Stimulated activated effector memory CD8-positive, alpha-beta T cell treated with anti-CD3 and anti-CD28 coated beads, Interleukin-12 subunit alpha, Interleukin-12 subunit beta, amount 100 ng/mL, for 72 hours (primary cell): ENCODE data around the gene FBXL4.
A peak's percentile ranks its signal among the peaks of the same experiment; 100 is the strongest.

Source experiments
- ATAC-seq: fragments of 150-1000 bp; cut with Tn5 transposase; 2 replicates; pipeline ENCODE4 v1.10.0; 2021
- DNase-seq, 2 donors: peaks; one replicate each; pipeline ENCODE4 v3.0.0; 2021 to 2022; ENCODE audit warnings: low spot score in 2 of 2
- H3K27ac Mint-ChIP-seq: one replicate; pipeline ENCODE4 v1.8.0; 2022; ENCODE audit warnings: mild to moderate bottlenecking, mixed read lengths
- H3K36me3 Mint-ChIP-seq: one replicate; pipeline ENCODE4 v1.8.0; 2022; ENCODE audit warnings: mild to moderate bottlenecking, mixed read lengths
- H3K4me1 Mint-ChIP-seq: one replicate; pipeline ENCODE4 v1.8.0; 2022; ENCODE audit warnings: mixed read lengths
- H3K4me3 Mint-ChIP-seq: one replicate; pipeline ENCODE4 v1.8.0; 2022; ENCODE audit warnings: mild to moderate bottlenecking, mixed read lengths
- H3K9me3 Mint-ChIP-seq: one replicate; pipeline ENCODE4 v1.8.0; 2022; ENCODE audit warnings: mixed read lengths

The FBXL4 gene

DNA sequence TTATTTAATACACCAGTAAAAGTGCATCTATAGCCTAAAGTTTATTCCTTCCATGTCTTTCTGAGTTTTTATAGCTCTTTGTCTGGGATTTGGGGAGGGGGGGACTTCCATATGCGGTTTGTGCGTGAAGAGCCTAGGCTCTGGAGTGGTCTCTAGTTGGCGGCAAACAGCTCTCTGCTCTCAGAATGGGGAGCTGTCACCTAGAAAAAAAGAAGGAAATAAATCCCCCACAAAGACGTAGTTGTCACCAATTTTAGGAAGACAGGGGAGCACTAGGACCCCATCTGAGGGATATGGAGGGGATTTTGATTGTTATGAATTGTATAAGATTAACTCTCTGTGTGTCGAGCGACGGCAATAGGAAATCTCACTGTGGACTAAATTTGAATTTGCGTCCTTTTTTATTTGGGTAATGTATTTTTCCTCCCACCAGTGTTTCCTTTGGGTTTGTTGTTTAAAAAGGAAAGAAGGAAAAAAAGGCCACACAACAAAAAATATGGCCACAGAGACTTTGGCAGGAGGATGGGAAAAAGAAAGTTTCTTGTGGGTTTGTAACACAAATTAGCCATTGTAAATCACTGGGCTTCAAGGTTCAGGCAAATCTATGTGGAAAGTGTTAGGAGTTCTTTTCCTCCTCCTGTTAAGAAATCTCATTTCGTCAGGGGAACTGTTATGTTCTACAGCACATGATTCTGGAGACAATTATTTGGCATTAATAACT is 106.0 kb downstream of the FBXL4 start:
- H3K4me1 Mint-ChIP-seq = peaks cover 19% of the 10 kb centered on the region
- ATAC-seq (no peak), DNase-seq (no peak)
- H3K9me3 Mint-ChIP-seq = no peaks in the 10 kb centered on the region
- no peak overlapping the region for H3K4me3 Mint-ChIP-seq
- H3K36me3 Mint-ChIP-seq = peaks cover 5% of the 10 kb centered on the region
- H3K27ac Mint-ChIP-seq = no peak overlapping the region

DNA sequence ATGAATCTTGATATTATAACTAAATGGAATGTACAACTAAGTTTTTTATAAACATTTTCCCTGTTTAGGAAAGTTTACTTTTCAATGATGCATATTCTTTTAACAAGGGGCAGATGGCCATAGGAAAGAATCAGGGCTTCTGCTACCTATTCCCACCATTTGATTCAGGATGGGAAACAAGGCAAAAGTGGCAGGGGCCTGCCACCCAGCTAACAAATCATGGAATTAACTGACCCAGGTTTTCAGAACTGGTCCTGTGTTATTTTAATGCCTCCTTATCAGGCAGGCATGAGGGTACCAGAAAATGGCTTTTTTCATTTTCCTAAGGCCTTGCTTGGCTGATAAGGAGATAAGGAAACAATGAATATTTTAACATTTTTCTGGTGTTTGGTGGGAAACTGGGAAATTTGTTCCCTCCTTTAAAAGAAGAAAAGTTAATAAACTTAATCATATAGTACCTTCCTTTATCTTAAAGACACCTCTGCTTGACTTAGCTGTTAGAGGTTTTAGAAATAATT is 106.7 kb downstream of the FBXL4 start:
- DNase-seq = no peak
- peaks cover 24% of the 10 kb centered on the region for H3K4me1 Mint-ChIP-seq
- peaks cover 5% of the 10 kb centered on the region for H3K36me3 Mint-ChIP-seq
- no peaks in the 10 kb centered on the region for H3K9me3 Mint-ChIP-seq
- no peak overlapping the region for H3K27ac Mint-ChIP-seq
- H3K4me3 Mint-ChIP-seq = no peak overlapping the region
- ATAC-seq = no peak

DNA sequence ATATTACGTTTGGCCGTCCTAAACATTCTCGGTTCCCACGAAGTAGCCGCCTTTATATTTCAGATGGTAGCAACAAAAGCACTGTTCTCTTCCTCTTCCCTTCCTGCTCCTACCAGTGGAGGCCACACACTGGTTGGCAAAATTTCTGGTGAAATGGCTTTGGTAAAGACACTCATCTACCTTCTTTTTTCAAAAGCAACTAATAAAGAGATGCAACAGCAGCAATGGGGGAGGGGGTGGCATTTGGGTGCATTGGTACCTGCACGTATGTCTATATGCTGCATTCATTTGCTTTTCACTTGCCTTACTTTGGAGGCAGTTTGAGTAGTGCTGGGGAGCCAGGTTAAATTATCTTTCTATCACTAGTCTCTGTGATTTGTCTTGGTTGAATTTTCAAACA is 107.4 kb downstream of the FBXL4 start:
- Mint-ChIP-seq H3K4me3 (no peak overlapping the region), H3K36me3 (no peaks in the 10 kb centered on the region), H3K4me1 (peaks cover 24% of the 10 kb centered on the region)

DNA sequence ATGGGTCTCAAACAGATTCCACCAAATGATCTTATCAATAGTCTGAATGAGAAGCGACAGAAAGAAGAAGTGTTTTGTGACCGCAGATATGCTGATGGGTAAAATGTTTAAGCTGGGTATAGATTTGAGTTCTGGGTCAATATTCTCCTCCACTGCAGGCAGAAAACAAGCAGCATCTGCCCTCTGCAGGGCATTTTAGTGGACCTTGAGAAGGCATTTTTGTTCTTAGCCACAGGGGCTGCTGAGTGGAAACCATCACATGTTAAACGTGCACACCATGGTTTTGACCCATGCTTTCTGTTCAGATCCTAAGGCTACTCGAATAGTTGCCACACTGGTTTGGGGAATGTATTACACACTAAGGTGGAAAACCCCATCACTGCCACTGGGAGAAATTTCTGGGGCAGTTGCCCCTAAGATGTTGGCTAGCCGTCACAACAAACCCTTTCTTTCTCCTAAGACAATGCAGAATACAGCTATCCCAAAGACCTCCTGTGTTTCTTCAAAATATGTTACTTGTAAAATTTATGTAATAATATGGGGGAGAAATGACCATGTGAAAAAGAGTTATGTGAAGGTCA is 107.9 kb downstream of the FBXL4 start:
- peaks cover 23% of the 10 kb centered on the region for H3K4me1 Mint-ChIP-seq
- no peak for ATAC-seq
- H3K9me3 Mint-ChIP-seq = no peaks in the 10 kb centered on the region
- no peak for DNase-seq
- no peak overlapping the region for H3K4me3 Mint-ChIP-seq
- no peaks in the 10 kb centered on the region for H3K36me3 Mint-ChIP-seq
- no peak overlapping the region for H3K27ac Mint-ChIP-seq

More for the DNA sequence above, 107.4 kb downstream of the FBXL4 start:
- no peaks in the 10 kb centered on the region for H3K9me3 Mint-ChIP-seq
- ATAC-seq = no peak
- no peak for DNase-seq
- no peak overlapping the region for H3K27ac Mint-ChIP-seq

DNA sequence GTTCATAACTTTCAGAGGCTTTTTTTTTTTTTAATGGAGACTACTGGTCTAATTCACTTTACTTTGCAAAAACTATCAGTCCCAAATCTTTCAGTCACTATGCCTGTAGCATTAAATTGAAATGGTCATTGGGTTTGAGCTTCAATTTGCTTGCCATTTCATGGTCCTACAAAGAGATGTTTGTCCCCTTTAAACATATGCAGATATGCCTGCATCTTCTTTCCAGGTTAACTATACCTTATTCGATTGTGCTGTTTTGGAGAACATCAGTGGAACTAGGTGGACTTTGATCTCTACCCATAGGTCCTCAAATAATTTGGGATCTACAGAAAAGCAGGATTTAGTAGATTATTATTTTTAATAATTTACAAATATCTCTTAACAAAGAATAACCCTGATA is 108.8 kb downstream of the FBXL4 start:
- Mint-ChIP-seq H3K27ac (no peak overlapping the region), H3K4me3 (no peak overlapping the region), H3K4me1 (peaks cover 31% of the 10 kb centered on the region), H3K9me3 (no peaks in the 10 kb centered on the region), H3K36me3 (no peaks in the 10 kb centered on the region)
- no peak for ATAC-seq
- no peak for DNase-seq

DNA sequence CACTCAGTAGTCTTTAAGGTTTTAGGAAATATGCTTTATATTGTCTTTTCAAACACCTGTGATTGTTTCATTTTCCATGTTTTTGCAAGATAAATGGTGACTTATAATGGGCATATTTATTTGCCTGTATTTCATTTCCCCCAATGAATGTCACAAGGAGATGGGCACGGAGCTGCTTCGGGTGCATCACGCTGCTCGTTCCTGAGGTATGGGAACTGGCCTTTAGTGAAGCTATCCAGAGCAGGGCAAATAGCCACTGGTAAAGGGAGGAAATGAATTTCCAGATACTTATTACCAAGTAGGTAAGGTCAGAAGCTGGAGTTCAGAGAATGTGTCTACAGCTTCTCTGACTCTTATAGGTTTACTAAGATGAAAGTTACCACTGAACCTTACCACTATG is 109.7 kb downstream of the FBXL4 start:
- Mint-ChIP-seq H3K4me1 (peaks cover 34% of the 10 kb centered on the region), H3K4me3 (no peak overlapping the region), H3K36me3 (peaks cover 6% of the 10 kb centered on the region), H3K27ac (no peak overlapping the region), H3K9me3 (no peaks in the 10 kb centered on the region)
- DNase-seq = no peak
- no peak for ATAC-seq

DNA sequence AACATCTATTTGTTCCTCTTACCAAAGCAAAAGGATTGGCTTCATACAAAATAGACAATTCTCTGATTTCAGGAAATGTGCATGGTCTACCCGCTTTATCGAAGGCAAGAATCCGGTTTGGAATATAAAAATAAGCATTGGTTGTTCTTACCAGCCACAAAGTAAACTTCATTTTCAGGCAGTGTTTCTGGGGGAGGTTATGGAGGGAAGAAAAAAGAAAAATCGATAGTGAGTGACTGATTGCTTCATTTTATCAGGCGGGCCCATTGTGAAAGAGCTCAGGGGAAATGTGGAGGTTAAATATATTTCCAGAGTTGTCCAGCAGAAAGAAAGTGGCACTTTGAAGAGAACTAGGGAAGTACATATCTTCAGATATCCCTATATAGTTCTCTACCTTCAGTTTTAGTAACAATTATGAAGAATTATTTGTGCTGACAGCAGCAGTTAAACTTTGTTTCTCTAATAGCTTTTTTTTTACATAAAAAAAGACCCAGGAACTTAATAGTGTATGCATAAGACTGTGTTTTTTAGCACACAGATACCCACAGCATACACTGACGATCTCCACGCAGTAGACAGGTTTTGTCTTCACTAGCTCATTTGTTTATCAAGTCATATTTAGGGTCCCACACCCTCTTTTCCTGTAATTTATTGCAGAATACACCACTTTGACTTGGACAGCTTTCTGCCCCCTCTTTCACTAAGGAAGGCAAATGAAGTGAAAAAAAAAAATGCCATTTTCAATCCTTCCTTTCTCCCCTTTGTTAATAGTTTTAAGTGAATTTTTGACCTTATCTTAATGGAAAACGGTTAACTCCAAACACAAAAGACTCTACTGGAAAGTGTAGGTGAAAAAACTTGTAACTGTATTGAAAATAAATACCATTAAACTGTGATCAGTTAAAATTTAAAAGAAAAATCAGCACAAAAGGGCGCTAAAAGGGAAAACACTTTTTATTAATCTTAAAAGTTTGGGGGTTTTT is 110.5 kb downstream of the FBXL4 start:
- H3K4me3 Mint-ChIP-seq = no peak overlapping the region
- no peak for DNase-seq
- H3K4me1 Mint-ChIP-seq = peaks cover 37% of the 10 kb centered on the region
- no peak for ATAC-seq
- H3K36me3 Mint-ChIP-seq = peaks cover 6% of the 10 kb centered on the region
- no peaks in the 10 kb centered on the region for H3K9me3 Mint-ChIP-seq
- H3K27ac Mint-ChIP-seq = no peak overlapping the region

DNA sequence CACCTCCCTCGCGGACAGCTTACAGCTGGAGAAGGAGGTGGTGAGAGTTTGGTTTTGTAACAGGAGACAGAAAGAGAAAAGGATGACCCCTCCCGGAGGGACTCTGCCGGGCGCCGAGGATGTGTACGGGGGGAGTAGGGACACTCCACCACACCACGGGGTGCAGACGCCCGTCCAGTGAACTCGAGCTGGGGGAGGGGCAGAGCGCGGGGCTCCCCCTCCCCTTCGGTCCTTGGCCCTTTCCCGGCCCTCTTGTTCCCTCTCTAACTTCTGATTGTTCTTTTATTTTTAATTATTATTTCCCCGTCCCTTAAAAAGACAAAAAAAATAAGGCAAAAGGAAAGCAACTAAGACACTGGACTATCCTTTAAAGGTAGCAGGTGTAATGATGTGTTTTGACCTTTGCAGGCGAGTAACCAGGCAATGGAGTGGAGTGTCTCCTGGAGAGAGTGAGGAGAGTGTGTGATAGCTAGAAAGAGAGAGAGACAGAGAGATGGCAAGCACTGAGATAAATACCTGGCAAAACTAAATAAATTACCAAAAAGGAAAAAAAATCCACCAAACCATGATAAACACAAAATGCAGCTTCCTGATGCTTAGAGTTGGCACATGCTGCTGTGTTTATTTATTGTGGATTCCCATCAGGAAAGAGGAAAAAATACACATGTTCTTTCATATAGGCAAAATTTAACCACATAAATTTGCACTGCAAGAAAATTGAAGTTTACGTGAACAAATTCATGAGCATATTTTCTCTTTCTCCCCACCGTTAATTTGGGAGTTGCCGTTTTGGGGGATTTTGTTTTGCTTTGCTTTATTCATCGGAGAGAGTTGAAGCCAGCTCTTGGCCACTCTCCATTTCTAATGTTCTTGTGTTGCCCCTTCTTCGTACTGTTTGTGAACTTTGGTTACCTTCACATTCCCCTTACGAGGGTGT is 111.5 kb downstream of the FBXL4 start:
- no peak for DNase-seq
- Mint-ChIP-seq H3K4me1 (peaks cover 42% of the 10 kb centered on the region), H3K9me3 (no peaks in the 10 kb centered on the region), H3K36me3 (peaks cover 6% of the 10 kb centered on the region), H3K27ac (no peak overlapping the region), H3K4me3 (peak overlapping the region; percentile 43)
- no peak for ATAC-seq

DNA sequence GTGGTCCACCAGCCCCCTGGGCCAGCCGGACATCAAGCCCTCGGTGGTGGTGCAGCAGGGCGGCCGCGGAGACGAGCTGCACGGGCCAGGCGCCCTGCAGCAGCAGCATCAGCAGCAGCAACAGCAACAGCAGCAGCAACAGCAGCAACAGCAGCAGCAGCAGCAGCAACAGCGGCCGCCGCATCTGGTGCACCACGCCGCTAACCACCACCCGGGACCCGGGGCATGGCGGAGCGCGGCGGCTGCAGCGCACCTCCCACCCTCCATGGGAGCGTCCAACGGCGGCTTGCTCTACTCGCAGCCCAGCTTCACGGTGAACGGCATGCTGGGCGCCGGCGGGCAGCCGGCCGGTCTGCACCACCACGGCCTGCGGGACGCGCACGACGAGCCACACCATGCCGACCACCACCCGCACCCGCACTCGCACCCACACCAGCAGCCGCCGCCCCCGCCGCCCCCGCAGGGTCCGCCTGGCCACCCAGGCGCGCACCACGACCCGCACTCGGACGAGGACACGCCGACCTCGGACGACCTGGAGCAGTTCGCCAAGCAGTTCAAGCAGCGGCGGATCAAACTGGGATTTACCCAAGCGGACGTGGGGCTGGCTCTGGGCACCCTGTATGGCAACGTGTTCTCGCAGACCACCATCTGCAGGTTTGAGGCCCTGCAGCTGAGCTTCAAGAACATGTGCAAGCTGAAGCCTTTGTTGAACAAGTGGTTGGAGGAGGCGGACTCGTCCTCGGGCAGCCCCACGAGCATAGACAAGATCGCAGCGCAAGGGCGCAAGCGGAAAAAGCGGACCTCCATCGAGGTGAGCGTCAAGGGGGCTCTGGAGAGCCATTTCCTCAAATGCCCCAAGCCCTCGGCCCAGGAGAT is 112.4 kb downstream of the FBXL4 start:
- Mint-ChIP-seq H3K27ac (no peak overlapping the region), H3K4me3 (peak overlapping the region; percentile 91), H3K4me1 (peaks cover 48% of the 10 kb centered on the region), H3K9me3 (no peaks in the 10 kb centered on the region), H3K36me3 (peaks cover 6% of the 10 kb centered on the region)
- DNase-seq (no peak), ATAC-seq (no peak)

DNA sequence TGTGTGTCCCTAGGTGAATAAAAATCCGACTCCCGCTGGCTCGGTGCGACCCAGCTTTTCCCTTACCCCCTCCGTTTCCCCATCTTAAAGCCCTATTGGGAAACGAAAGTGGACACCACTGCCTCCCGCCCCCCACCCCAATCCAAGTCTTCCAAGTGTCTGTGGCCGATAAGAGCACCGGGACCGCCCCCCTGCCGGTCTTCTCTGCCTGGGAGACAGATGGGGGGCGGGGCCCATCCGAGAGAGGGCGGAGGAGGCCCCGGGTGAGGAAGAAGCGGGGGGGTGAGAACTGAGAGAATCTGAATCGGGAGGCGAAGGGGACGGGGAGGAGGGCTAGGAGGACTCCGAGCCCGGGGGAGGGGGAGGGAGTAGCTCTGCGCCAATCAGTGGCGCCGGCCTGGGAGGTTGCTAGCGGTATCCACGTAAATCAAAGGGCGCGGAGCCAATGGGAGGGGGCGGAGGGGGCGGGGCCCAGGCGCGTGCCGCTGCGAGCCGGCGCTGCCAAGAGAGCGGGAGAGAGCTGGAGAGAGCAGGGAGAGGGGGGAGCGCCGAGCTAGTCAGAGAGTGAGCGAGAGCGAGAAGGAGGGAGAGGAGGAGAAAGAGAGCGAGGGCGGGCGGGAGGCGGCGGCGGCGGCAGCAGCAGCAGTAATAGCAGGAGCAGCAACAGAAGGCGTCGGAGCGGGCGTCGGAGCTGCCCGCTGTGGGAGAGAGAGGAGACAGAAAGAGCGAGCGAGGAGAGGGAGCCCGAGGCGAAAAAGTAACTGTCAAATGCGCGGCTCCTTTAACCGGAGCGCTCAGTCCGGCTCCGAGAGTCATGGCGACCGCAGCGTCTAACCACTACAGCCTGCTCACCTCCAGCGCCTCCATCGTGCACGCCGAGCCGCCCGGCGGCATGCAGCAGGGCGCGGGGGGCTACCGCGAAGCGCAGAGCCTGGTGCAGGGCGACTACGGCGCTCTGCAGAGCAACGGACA is 113.4 kb downstream of the FBXL4 start, which contains the start of gene POU3F2:
POU3F2 (plus strand) TSS at position 515 of the 972 bp plus-strand sequence; CDS start at position 815, 300 bp downstream.
- Mint-ChIP-seq H3K4me1 (peaks cover 50% of the 10 kb centered on the region), H3K36me3 (peaks cover 6% of the 10 kb centered on the region), H3K27ac (no peak within 1 kb of the TSS), H3K4me3 (peak within 1 kb of the TSS; percentile 91), H3K9me3 (no peaks in the 10 kb centered on the region)
- DNase-seq = peak in 1 of 2 donors; percentile 65
- ATAC-seq = peak; percentile 81

DNA sequence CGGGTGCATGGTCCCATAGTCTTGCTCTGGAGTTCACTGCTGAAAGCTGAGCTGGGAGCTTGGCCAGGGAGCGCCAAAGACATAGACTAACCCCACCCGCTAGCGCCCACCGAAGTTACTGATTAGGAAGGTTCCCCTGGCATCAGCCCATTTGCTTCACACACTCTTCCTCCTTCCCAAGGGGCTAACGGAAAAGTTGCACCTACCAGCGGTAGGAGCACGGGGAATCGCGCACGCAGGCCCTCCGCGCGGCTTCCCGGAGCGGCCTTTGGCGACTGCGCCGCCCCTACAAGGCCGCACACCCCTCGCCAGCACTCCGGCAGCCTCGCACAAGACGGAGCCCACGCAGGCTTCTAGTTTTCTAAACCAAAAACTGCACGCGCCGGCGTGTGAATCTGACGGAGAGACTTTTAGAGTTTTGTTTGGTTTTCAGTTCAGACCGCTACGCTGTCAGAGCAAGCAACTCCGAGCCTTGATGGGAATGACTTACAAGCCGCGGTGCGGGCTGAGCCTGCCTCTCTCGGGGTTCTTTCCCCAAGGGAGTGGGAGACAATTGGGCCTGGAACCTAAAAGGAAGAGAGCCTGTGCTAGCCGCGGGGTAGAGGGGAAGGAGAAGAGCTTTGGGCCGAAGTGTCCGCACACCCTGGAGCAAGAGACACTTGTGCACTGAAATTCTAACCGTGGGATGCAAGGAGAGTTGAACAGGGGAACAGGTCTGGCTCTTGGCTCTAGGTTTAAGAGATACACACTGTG is 114.3 kb downstream of the FBXL4 start:
- no peaks in the 10 kb centered on the region for H3K9me3 Mint-ChIP-seq
- H3K4me3 Mint-ChIP-seq = peak overlapping the region; percentile 91
- no peak overlapping the region for H3K27ac Mint-ChIP-seq
- H3K4me1 Mint-ChIP-seq = peaks cover 59% of the 10 kb centered on the region
- ATAC-seq (peak; percentile 49), DNase-seq (peak in 1 of 2 donors; percentile 62)
- peaks cover 6% of the 10 kb centered on the region for H3K36me3 Mint-ChIP-seq

DNA sequence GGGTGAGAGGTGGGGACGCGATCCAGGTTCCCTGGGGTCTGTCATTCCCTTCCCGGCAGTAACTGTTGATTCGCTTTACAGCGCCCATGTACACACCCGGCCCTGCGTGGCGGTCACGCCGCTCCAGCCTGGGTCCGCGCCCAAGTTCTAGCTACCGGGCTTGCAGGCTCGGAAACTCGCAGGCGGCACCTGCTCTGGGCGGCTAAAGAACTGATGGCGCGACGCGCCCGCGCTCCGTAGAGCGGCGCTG is 114.8 kb downstream of the FBXL4 start:
- Mint-ChIP-seq H3K36me3 (peaks cover 6% of the 10 kb centered on the region), H3K4me1 (peaks cover 64% of the 10 kb centered on the region), H3K9me3 (no peaks in the 10 kb centered on the region), H3K4me3 (peak overlapping the region; percentile 91), H3K27ac (peak overlapping the region; percentile 41)
- peak; percentile 55 for ATAC-seq
- DNase-seq = peak in 1 of 2 donors; percentile 62
